PC-9 (cell line): ENCODE data around the gene MAMDC4. TPM values are rescaled to one million over a fixed set of nuclear protein-coding genes. Genes with fewer than 3 reads are reported as not detected.
"Not testable (repeated sequence)": the region's sequence is repeated elsewhere in the genome, so short reads cannot be mapped to it uniquely, and the experiment has no call there.

Experiments used
- BruUV-seq: library from RNA; stranded (reverse); fragments of 400-500 nt; replicated peaks from 2 replicates; lab custom pipeline; 2021; lab: Mats Ljungman, UMichigan
- CTCF ChIA-PET: fragments of 300-600 bp; sonication (Branson Sonifier 250); formaldehyde crosslinking; loops from one replicate; lab custom pipeline; 2022; ENCODE audit warnings: antibody characterized with exemption; lab: Charles Lee
- POLR2A ChIA-PET: fragments of 300-600 bp; sonication (Branson Sonifier 250); formaldehyde crosslinking; loops from one replicate; lab custom pipeline; 2022; ENCODE audit warnings: antibody characterized with exemption; ENCODE audit not compliant: unreplicated experiment; lab: Charles Lee
- DNase-seq, 2 experiments: peaks; one replicate each; pipeline versions ENCODE4 v3.0.0 to v3.0.0-alpha.2; 2015 to 2022; ENCODE audit warnings: mixed read lengths in 1 of 2
- H2AFZ ChIP-seq: fragments of 200-600 bp; sonication (generic); 2 replicates; pipeline ENCODE4 v1.8.1; 2017; ENCODE audit warnings: antibody characterized with exemption
- H3F3A ChIP-seq: fragments of 200-600 bp; sonication (generic); 2 replicates; pipeline ENCODE4 v1.8.1; 2017; ENCODE audit warnings: antibody characterized with exemption, mild to moderate bottlenecking, low read depth; ENCODE audit not compliant: insufficient read depth
- H3K27ac ChIP-seq: fragments of 200-600 bp; sonication (generic); 2 replicates; pipeline ENCODE4 v1.6.1; 2016; ENCODE audit warnings: mixed run types
- H3K27me3 ChIP-seq: fragments of 200-600 bp; sonication (generic); 2 replicates; pipeline ENCODE4 v1.6.1; 2016; ENCODE audit warnings: low read depth, mixed run types; ENCODE audit not compliant: insufficient read depth
- H3K36me3 ChIP-seq: fragments of 200-600 bp; sonication (generic); 2 replicates; pipeline ENCODE4 v1.6.1; 2016; ENCODE audit warnings: low read depth, mixed run types
- H3K4me1 ChIP-seq: fragments of 200-600 bp; sonication (generic); replicated peaks from 2 replicates; pipeline ENCODE4 v1.6.1; 2016; ENCODE audit warnings: mixed run types; ENCODE audit not compliant: insufficient read depth
- H3K4me2 ChIP-seq: fragments of 200-600 bp; sonication (generic); 2 replicates; pipeline ENCODE4 v1.6.1; 2017; ENCODE audit warnings: mixed run types
- H3K4me3 ChIP-seq: fragments of 200-600 bp; sonication (generic); 2 replicates; pipeline ENCODE4 v1.6.1; 2016; ENCODE audit warnings: mixed run types
- H3K79me2 ChIP-seq: fragments of 200-600 bp; sonication (generic); 2 replicates; pipeline ENCODE4 v1.6.1; 2017; ENCODE audit warnings: low read depth, mixed run types
- H3K9me2 ChIP-seq: fragments of 200-600 bp; sonication (generic); 2 replicates; pipeline ENCODE4 v1.8.1; 2017; ENCODE audit warnings: mild to moderate bottlenecking; ENCODE audit not compliant: insufficient read depth
- H3K9me3 ChIP-seq: fragments of 200-600 bp; sonication (generic); 2 replicates; pipeline ENCODE4 v1.8.1; 2016; ENCODE audit warnings: low read depth; ENCODE audit not compliant: insufficient read depth
- H4K20me1 ChIP-seq: fragments of 200-600 bp; sonication (generic); 2 replicates; pipeline ENCODE4 v1.8.1; 2017; ENCODE audit not compliant: insufficient read depth
- EZH2 ChIP-seq: fragments of 200-600 bp; sonication (generic); IDR thresholded peaks from 2 replicates; pipeline ENCODE4 v1.8.0; 2017; ENCODE audit warnings: antibody characterized with exemption, low read depth
- intact Hi-C: fragments of 100-400 bp; cut with micrococcal nuclease; formaldehyde crosslinking; loops from one replicate; pipeline ENCODE4 v1.10.0; 2022; ENCODE audit not compliant: unreplicated experiment
- total RNA-seq: library from RNA; stranded (reverse); gene quantifications from 2 replicates; pipeline ENCODE4 v1.2.3, GENCODE V29; 2021
- TF ChIP-seq, protein P1 (sequence below): fragments of 200-600 bp; sonication (generic); conservative IDR thresholded peaks from 2 replicates; pipeline ENCODE4 v1.6.1; 2017; ENCODE audit warnings: mixed run types, antibody characterized with exemption, mild to moderate bottlenecking, moderate library complexity

MAMDC4 gene
- total RNA-seq, 1 experiment from 2014 or later = 9.2 TPM

DNA sequence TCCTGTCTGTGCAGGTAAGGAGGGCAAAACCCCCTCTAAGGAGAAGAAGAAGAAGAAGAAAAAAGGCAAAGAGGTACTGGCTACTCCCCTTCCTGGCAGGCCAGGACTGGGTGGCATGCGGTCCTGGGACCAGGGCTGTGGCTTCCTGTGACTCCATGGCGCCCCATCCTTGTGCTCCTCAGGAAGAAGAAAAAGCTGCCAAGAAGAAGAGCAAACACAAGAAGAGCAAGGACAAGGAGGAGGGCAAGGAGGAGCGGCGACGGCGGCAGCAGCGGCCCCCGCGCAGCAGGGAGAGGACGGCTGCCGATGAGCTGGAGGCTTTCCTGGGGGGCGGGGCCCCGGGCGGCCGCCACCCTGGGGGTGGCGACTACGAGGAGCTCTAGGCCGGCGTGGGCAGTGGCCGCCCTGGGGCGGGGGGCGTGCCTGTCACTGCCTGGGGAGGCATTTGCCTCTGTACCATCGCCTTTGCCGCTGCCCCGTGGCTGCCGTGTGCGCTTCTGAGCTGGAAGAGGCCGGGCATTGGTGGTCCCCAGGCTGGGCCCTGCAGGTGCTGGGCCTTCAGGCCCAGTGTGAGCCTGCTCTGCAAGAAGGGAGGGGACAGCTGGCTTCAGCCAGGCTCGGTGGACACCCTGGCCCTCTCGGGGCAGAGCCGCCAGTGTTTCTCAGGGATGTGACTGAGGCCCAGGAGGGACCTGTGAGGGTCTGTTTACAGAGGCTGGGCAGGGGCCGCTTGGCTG is 11.8 kb upstream of the MAMDC4 start:
- no peaks in the 10 kb centered on the region for H3K27me3 ChIP-seq
- peak; percentile 46 to 51 for DNase-seq
- TF ChIP-seq, protein P1, sequence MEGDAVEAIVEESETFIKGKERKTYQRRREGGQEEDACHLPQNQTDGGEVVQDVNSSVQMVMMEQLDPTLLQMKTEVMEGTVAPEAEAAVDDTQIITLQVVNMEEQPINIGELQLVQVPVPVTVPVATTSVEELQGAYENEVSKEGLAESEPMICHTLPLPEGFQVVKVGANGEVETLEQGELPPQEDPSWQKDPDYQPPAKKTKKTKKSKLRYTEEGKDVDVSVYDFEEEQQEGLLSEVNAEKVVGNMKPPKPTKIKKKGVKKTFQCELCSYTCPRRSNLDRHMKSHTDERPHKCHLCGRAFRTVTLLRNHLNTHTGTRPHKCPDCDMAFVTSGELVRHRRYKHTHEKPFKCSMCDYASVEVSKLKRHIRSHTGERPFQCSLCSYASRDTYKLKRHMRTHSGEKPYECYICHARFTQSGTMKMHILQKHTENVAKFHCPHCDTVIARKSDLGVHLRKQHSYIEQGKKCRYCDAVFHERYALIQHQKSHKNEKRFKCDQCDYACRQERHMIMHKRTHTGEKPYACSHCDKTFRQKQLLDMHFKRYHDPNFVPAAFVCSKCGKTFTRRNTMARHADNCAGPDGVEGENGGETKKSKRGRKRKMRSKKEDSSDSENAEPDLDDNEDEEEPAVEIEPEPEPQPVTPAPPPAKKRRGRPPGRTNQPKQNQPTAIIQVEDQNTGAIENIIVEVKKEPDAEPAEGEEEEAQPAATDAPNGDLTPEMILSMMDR = no peak
- no peak for TF ChIP-seq EZH2
- peak overlapping the region; percentile 35; the same call in 1 of the 2 replicates for H3K4me3 ChIP-seq
- H3K27ac ChIP-seq = peak overlapping the region; percentile 32; the same call in 1 of the 2 replicates
- peak overlapping the region; percentile 63 for H3K4me2 ChIP-seq
- no peaks in the 10 kb centered on the region for H3K79me2 ChIP-seq
- 0 out of 2 replicates have a peak, but pooled peaks cover 2% of the 10 kb centered on the region for H3K4me1 ChIP-seq
- POLR2A ChIA-PET = interaction anchor here (0.6 kb wide), 2 partner anchors 198 to 787 kb away, joined by 5 to 18 read pairs; no protein-coding TSS in a partner anchor
- no peaks in the 10 kb centered on the region for H3K36me3 ChIP-seq
- no peaks in the 10 kb centered on the region for H3K9me3 ChIP-seq
- BruUV-seq = TSS peak; percentile 73
- H3F3A ChIP-seq = peaks cover 23% of the 10 kb centered on the region
- H2AFZ ChIP-seq = peak overlapping the region; percentile 55
- H3K9me2 ChIP-seq = no peaks in the 10 kb centered on the region
- intact Hi-C loops = no loop called here
- peaks cover 16% of the 10 kb centered on the region; the same call in 1 of the 2 replicates for H4K20me1 ChIP-seq
- CTCF ChIA-PET = no interaction called here

DNA sequence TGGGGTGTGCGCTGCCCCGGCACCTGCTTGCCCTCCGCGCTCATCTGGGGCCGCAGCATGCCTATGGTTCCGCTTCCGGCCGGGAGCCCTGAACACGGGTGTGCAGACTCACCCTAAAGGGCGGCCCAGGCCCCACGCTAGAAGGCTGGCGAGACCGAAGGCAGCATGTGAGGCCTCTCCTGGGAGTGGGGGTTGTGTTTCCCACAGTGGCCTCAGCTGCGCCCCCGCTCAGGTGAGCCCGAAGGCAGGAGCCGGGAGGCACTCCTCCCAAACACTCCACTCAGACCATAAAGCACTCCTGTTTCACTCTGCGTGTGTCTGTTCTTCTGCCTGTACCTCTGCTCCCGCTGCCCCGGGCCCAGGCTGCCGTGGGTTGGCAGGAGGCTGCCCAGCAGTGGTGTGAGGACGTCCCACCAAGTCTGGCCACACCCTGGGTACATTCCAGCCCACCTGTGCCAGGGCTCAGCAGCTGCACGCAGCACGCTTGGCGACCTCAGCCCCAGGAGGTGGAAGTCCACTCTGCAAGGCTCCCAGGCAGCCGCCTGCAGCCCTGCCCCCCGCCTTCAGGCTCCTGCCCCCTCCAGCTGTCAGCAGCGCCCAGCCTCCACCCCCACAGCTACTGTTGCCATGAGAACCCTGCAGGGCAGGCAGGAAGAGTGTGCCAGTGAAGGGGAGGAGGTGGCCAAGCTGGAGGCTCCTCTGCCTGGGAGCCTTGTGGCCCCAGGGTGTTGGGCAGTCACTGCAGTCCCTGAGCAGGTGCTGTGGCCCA is 11.1 kb upstream of the MAMDC4 start:
- Histone ChIP-seq H3K4me2 (peak overlapping the region; percentile 63), H3K4me3 (peak overlapping the region; percentile 35; the same call in 1 of the 2 replicates), H2AFZ (peak overlapping the region; percentile 55; the same call in 1 of the 2 replicates), H3K36me3 (no peaks in the 10 kb centered on the region), H3K27ac (peak overlapping the region; percentile 32; the same call in 1 of the 2 replicates), H3K9me3 (no peaks in the 10 kb centered on the region), H3K27me3 (no peaks in the 10 kb centered on the region), H3K9me2 (no peaks in the 10 kb centered on the region), H3F3A (peaks cover 23% of the 10 kb centered on the region), H3K79me2 (no peaks in the 10 kb centered on the region), H4K20me1 (peaks cover 16% of the 10 kb centered on the region; the same call in 1 of the 2 replicates), H3K4me1 (0 out of 2 replicates have a peak, but pooled peaks cover 2% of the 10 kb centered on the region)
- TF ChIP-seq EZH2 = no peak
- TF ChIP-seq, protein P1 = no peak
- CTCF ChIA-PET = interaction anchor here (0.6 kb wide), 1 partner anchor 112 kb away, joined by 3 read pairs; no protein-coding TSS in a partner anchor
- peak; percentile 52 to 84 for DNase-seq
- POLR2A ChIA-PET = interaction anchor here (0.6 to 0.7 kb wide), 3 partner anchors 30 to 788 kb away, joined by 4 to 18 read pairs (median 5); no protein-coding TSS in a partner anchor
- no TSS peak for BruUV-seq
- intact Hi-C loops = no loop called here

DNA sequence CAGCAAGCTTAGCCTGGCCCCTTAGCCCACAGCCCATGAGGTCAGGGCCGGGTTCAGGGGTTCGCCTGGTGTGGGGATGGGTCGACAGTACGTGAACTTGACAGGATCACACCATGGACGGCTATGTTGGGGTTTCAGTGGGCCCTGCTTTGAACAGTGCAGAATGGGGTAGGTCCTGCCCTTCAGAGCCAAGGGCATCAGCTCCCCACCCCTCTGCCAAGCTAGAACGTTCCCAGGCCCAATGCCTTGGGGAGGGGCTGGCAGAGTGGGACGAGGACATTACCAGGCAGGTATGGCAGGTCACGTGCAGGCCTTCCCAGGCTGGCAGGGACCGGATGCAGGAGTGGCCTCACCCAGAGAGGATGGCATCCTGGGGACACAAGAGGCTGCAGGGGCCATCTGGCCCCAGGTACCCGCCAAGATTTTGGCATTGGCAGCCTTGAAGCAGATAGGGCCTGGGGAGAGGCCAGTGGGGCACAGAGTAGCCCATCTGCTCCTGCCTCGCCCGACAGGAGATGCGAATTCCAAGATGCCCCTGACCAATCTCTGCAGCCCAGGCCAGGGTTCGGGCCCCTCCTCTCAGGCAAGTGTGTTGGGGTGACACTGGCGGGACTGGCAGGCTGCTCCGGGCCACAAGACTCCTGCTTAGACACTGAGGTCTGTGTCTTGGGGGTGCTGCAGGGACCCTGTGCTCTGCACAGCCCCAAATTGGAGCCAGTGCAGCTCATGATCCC is 10.3 kb upstream of the MAMDC4 start:
- H3K4me1 ChIP-seq, H3K27ac ChIP-seq, H3K9me2 ChIP-seq, H3K4me3 ChIP-seq, H3K9me3 ChIP-seq, H3K79me2 ChIP-seq, DNase-seq, H2AFZ ChIP-seq, H3K36me3 ChIP-seq, BruUV-seq, intact Hi-C loops, H3K4me2 ChIP-seq, H3K27me3 ChIP-seq: not testable (repeated sequence)
- Histone ChIP-seq H3F3A (peaks cover 19% of the 10 kb centered on the region), H4K20me1 (0 out of 2 replicates have a peak, but pooled peaks cover 16% of the 10 kb centered on the region)
- ChIA-PET CTCF (interaction anchor here (0.6 to 1.5 kb wide), 3 partner anchors 51 to 178 kb away, joined by 3 to 12 read pairs (median 3); partner anchors contain the start of gene TMEM141), POLR2A (interaction anchor here (0.6 to 0.8 kb wide), 3 partner anchors 31 to 200 kb away, joined by 4 to 7 read pairs (median 4); partner anchors contain the start of gene CLIC3)
